ENCODE data around the gene SRGAP3.

Gene SRGAP3

GRCh38 chr3:8953313-8953712, 296.1 kb downstream of the SRGAP3 start:
- DNase-seq, result no peak

GRCh38 chr3:8952130-8952529, 297.3 kb downstream of the SRGAP3 start:
- no peak for DNase-seq

GRCh38 chr3:8945890-8946600, 303.4 kb downstream of the SRGAP3 start:
- DNase-seq, result no peak

GRCh38 chr3:8942746-8943488, 306.5 kb downstream of the SRGAP3 start:
- no peak for DNase-seq

DNA sequence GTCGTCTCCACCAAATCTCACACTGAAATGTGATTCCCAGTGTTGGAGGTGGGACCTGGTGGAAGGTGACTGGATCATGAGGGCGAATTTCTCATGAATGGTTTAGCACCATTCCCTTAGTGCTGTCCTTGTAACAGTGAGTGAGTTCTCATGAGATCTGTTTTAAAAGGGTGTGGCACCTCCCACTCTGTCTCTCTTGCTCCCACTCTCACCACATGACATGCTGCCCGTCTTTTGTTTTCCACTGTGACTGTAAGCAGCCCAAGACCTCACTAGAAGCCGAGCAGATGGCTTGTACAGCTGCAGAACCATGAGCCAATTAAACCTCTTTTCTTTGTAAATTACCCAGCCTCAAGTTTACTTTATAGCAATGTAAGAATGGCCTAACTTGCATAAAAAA, 307.3 kb downstream of the SRGAP3 start:
- DNase-seq, result no peak

- peak; percentile 19 for DNase-seq
Measured at GRCh38 chr3:8938021-8938420, 311.4 kb downstream of the SRGAP3 start.

DNA sequence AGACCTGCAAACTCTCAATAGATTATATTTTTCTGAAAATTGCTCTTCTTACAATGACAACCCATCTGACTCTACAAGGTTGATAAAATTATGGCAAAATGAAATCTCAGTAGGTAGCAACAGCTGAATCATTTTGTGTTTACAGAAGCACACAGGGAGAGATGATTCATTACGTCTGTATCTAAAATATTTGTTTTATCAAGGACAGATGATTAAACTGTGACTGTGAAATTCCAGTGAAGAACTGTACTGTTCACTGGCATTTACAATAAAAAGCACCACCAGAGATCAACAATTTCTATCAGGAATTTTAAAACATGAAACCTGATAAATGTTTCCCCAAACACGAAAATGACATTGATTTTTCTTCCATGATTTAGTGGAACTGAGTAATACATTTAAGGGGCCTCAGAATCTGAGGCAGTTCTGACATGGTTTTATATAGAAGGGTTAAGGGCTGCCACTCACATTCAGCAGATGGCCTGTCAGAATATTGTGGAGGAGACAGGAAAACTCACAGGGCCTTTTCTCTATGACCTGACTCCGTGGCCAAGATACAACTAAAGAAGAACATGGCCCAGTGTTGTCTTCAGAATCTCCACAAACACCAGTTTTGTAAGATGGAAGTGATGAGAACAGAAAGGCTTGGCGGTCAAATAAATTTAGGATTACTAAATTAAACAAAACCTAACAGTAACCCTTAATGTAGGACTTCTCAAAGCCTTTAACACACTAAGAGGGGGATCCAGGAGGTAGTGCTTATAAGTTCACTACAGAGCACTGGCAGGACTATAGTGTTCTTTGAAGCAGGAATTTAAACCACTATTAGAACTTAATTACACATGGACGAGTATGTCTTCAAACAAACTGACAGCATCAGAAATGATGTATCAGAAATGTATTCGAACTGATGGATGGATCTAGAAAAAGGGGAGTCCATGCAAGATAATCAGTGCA, 312.1 kb downstream of the SRGAP3 start:
- DNase-seq, result no peak

GRCh38 chr3:8932507-8932906, 316.9 kb downstream of the SRGAP3 start:
- DNase-seq, result no peak

GRCh38 chr3:8931342-8931741, 318.1 kb downstream of the SRGAP3 start:
- DNase-seq, result no peak
